Neural cell (in vitro differentiated cells): Measurements from ENCODE around the gene PHACTR1.

Experiments
- EP300 ChIP-seq: fragments of 450-650 bp; conservative IDR thresholded peaks from 2 replicates; pipeline ENCODE4 v1.6.1; 2014; ENCODE audit warnings: antibody characterized with exemption, mild to moderate bottlenecking, moderate library complexity; ENCODE audit not compliant: poor library complexity, severe bottlenecking
- EZH2 ChIP-seq: fragments of 200-600, 300-800 bp; shearing (Covaris generic), sonication (generic); IDR thresholded peaks from 2 replicates; pipeline ENCODE4 v1.6.1; 2014; ENCODE audit warnings: antibody characterized with exemption, low read length, borderline replicate concordance, mild to moderate bottlenecking; ENCODE audit not compliant: insufficient read depth, poor library complexity, severe bottlenecking
- MXI1 ChIP-seq: fragments of 450-650 bp; conservative IDR thresholded peaks from 2 replicates; pipeline ENCODE4 v1.6.1; 2014; ENCODE audit warnings: antibody characterized with exemption, mild to moderate bottlenecking; ENCODE audit not compliant: poor library complexity, severe bottlenecking
- RAD21 ChIP-seq: fragments of 450-650 bp; conservative IDR thresholded peaks from 2 replicates; pipeline ENCODE4 v1.6.1; 2014; ENCODE audit warnings: antibody characterized with exemption, mild to moderate bottlenecking, moderate library complexity
- TF ChIP-seq, protein P1 (sequence below): fragments of 450-650 bp; IDR thresholded peaks from 2 replicates; pipeline ENCODE4 v1.5.1; 2014; ENCODE audit warnings: antibody characterized with exemption, mild to moderate bottlenecking, moderate library complexity; ENCODE audit not compliant: poor library complexity, severe bottlenecking
- TF ChIP-seq, protein P2 (sequence below): IDR thresholded peaks from 2 replicates; pipeline ENCODE4 v1.6.1; 2012; ENCODE audit warnings: borderline replicate concordance

DNA sequence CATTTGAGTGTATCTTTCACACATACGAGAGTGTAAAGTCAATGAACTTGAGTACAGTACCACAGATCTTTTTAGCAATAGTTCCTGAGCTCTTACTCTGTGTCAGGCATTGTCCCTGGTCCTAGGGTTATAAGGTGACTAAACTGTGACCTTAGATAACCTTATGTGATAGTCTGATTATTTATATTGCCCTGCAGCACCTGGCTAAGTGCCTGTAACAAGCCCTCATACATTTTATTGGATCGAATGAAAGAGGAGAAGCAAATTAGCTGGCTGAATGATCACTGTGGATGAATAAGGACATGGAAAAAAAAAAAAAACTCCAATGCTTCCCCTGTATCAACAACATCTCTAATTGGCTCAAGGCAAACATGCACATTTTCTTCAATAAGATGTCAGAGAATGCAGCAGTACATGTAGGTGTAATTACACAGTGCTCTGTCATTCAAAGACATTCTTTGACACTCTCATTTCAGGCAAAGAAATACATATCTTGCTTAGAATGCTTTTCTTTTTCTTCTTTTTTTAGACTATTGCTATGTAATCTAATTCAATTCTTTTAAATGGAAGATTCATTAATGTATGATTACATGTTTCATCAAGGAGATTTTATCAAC lies 153.4 kb downstream of the PHACTR1 start:
- TF ChIP-seq RAD21 (no peak), MXI1 (no peak), EZH2 (no peak), EP300 (peak; percentile 75)
- TF ChIP-seq, protein P1, sequence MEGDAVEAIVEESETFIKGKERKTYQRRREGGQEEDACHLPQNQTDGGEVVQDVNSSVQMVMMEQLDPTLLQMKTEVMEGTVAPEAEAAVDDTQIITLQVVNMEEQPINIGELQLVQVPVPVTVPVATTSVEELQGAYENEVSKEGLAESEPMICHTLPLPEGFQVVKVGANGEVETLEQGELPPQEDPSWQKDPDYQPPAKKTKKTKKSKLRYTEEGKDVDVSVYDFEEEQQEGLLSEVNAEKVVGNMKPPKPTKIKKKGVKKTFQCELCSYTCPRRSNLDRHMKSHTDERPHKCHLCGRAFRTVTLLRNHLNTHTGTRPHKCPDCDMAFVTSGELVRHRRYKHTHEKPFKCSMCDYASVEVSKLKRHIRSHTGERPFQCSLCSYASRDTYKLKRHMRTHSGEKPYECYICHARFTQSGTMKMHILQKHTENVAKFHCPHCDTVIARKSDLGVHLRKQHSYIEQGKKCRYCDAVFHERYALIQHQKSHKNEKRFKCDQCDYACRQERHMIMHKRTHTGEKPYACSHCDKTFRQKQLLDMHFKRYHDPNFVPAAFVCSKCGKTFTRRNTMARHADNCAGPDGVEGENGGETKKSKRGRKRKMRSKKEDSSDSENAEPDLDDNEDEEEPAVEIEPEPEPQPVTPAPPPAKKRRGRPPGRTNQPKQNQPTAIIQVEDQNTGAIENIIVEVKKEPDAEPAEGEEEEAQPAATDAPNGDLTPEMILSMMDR: no peak
- TF ChIP-seq, protein P2, sequence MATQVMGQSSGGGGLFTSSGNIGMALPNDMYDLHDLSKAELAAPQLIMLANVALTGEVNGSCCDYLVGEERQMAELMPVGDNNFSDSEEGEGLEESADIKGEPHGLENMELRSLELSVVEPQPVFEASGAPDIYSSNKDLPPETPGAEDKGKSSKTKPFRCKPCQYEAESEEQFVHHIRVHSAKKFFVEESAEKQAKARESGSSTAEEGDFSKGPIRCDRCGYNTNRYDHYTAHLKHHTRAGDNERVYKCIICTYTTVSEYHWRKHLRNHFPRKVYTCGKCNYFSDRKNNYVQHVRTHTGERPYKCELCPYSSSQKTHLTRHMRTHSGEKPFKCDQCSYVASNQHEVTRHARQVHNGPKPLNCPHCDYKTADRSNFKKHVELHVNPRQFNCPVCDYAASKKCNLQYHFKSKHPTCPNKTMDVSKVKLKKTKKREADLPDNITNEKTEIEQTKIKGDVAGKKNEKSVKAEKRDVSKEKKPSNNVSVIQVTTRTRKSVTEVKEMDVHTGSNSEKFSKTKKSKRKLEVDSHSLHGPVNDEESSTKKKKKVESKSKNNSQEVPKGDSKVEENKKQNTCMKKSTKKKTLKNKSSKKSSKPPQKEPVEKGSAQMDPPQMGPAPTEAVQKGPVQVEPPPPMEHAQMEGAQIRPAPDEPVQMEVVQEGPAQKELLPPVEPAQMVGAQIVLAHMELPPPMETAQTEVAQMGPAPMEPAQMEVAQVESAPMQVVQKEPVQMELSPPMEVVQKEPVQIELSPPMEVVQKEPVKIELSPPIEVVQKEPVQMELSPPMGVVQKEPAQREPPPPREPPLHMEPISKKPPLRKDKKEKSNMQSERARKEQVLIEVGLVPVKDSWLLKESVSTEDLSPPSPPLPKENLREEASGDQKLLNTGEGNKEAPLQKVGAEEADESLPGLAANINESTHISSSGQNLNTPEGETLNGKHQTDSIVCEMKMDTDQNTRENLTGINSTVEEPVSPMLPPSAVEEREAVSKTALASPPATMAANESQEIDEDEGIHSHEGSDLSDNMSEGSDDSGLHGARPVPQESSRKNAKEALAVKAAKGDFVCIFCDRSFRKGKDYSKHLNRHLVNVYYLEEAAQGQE: no peak
